GM23248 (cell line): ENCODE results near the gene CDK4.

ENCODE experiments used
- EZH2 ChIP-seq: fragments of 200-600 bp; sonication (generic); IDR thresholded peaks from 2 replicates; pipeline ENCODE4 v1.6.1; 2018; ENCODE audit warnings: antibody characterized with exemption, mild to moderate bottlenecking; ENCODE audit not compliant: insufficient read depth, poor library complexity, severe bottlenecking
- EZH2phosphoT487 ChIP-seq: fragments of 200-600 bp; sonication (generic); IDR thresholded peaks from 2 replicates; pipeline ENCODE4 v1.6.1; 2018; ENCODE audit warnings: antibody characterized with exemption, moderate library complexity, mild to moderate bottlenecking, low read depth; ENCODE audit not compliant: insufficient read depth

- TF ChIP-seq EZH2phosphoT487: no peak
- TF ChIP-seq EZH2: no peak
Measured at GRCh38 chr12:57767305-57767698, 15.2 kb upstream of the CDK4 start.
